Daoy (cell line): ENCODE measurements around the gene MAP4K3. TPM values are rescaled to one million over a fixed set of nuclear protein-coding genes. Genes with fewer than 3 reads are reported as not detected.

Experiments used
- DNase-seq: peaks from one replicate; pipeline ENCODE4 v3.0.0-alpha.2; 2015; ENCODE audit warnings: low read depth
- total RNA-seq: library from RNA; depleted of rRNA; stranded (reverse); fragments of >200 nt; shearing (Covaris generic); gene quantifications from 2 replicates; pipeline ENCODE4 v1.2.3, GENCODE V29; 2014

The MAP4K3 gene
- total RNA-seq, 1 experiment from 2014 or later, result 42.5 TPM

GRCh38 chr2:39445934-39446333, 8.8 kb upstream of the MAP4K3 start:
- DNase-seq, result no peak

DNA sequence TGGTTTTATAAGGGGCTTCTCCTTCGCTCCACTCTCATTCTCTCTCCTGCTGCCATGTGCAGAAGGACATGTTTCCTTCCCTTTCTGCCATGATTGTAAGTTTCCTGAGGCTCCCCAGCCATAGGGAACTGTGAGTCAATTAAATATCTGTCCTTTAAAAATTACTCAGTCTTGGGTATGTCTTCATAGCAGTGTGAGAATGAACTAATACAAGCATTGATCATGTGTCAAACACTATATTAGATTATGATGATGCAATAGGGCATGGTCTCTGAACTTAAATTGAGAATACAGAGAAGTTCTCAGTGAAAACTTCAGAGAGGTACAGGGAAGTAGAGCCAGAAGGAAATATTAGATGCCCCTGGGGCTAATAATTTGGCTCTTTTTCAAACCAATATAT, 5.9 kb upstream of the MAP4K3 start:
- DNase-seq, result no peak

GRCh38 chr2:39437522-39438296, 624 bp upstream of the MAP4K3 start:
- peak; percentile 25 for DNase-seq

- peak; percentile 24 for DNase-seq
These were observed 1.1 kb downstream of the MAP4K3 start for GRCh38 chr2:39435741-39436591.

GRCh38 chr2:39435234-39435633, 1.9 kb downstream of the MAP4K3 start:
- DNase-seq, result no peak

DNA sequence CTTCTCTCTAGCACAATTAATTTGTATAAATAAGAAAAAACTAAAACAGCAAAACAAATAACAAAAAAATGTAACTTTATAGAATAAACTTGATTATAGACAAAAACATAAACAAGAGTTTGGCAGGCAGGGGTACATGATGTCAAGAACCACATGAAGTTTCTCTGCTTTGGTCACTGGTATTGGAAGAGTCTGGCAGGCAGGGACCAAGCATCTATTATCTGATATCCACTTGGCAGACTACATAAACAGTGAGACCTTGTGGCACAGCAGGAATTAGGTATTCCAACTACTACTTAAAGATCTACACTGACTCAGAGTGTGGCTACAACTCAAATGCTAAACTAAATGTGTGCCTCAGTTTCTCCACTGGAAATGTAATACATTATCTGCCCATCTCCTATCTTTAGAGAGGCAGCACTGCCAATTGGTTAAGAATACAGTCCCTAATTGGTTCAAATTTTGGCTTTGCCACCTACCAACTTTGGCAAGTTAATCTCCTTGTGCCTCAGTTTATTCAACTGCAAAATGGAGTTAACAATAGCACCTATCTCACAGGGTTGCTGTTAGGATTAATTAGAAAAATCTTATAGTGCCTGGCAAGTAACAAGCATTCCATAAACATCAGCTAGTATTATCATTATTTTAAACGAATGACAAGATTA, 2.7 kb downstream of the MAP4K3 start:
- DNase-seq, result no peak

DNA sequence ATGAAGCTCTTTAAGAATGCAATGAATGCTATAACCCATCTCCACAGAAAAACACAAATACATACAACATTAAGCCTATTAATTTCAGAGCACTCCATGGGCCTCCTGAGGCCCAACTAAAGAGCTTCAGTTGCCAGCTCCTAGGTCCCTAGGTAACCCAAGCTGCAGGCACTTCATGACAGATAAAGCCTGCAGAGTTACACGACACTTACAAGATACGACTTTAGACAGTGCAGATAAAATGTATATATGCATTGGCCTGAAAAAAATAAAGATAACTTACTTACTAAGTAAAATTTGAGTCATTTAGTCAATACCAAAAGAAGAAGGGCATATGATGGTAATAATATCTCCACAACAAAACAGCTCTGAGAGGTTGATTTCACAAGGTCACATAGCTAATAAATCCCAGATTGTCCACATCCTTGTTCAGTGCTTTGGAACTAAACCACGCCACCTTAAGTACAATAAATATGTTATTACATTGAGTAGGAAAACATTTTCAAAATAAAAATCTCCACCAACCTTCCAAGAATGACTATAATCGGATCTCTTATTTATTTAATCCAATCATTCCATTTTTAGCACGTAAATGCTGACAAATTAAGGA, 3.4 kb downstream of the MAP4K3 start:
- DNase-seq, result no peak

- no peak for DNase-seq
These were observed 4.4 kb downstream of the MAP4K3 start for GRCh38 chr2:39432701-39433100.

DNA sequence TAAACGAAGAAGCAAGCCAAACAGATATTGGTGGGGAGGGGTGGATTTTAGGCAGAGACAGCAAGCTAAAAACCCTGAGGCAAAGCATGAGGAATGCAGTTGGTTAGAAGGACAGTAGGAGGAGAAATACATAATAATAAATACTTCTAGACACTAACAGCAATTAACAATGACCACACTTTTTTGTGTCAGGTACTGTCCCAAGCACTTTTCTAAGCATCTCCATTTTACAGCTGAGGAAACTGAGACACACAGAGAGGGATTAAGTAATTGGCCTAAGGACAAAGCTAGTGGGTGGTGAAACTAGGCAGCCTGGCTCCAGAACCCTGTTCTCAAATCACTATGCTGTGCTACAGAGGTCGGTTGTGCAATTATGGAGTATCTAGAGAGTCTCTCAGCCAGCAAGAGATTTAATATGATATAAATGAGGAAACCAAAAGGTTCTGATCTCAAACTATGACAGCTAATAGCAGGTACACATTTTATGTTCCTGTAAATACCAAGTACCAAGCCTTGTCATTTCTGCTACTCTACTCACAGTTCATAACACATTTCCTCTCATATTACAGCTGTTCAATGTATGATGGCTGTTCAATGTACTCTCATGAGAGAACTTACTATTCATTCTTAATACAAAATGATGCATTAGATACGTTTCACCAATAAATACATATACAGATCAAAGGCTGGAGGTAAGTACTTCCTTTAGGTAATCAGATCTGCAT, 5.3 kb downstream of the MAP4K3 start:
- DNase-seq, result no peak

GRCh38 chr2:39429746-39430145, 7.3 kb downstream of the MAP4K3 start:
- no peak for DNase-seq

DNA sequence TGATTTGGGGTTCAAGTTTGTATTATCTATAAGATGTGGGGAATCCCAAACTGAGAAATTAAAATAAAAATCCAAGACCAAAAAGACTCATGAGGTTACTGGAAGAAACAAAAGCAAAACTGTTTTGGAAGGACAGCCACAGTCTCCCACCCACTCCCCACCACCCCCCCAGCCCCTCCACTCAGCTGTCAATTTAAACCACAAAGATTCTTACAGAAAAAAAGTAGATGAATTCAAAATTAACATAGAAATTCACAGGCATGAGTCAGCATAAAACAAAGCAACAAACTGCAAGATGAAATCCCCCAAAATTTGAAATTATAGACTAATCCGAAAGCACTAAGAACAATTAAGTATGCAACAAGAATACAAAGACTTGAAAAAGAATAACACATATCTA, 12.1 kb downstream of the MAP4K3 start:
- no peak for DNase-seq

DNA sequence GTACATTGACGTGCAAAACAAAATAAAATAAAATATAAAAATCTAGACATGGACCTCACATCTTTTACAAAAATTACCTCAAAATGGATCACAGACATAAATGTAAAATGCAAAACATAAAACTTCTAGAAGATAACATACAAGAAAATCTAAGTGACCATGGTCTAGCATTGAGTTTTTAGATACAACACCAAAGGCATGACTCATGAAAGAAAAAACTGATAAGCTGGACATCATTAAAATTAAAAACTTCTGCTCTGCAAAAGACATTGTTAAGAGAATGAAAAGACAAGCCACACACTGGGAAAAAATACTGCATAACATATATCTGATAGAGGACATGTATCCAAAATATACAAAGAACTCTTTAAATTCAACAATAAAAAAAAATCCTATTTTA, 14.4 kb downstream of the MAP4K3 start:
- DNase-seq, result no peak

DNA sequence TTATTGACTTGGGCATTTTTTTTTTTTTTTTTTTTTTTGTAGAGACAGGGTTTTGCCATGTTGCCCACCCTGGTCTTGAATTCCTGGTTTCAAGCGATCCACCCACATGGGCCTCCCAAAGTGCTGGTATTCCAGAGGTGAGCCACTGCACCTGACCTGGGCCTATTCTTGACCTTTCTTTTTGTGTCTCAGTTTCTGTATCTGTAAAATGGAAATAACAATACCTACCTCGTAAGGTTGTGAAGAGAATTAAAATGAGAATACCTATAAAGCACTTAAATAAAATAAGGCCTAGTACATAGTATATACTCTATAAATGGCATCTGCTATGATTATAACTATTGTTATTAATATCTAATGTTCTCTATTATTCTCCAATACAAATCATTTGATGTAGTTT, 15.7 kb downstream of the MAP4K3 start:
- no peak for DNase-seq

GRCh38 chr2:39419282-39420223, 17.5 kb downstream of the MAP4K3 start:
- no peak for DNase-seq

DNA sequence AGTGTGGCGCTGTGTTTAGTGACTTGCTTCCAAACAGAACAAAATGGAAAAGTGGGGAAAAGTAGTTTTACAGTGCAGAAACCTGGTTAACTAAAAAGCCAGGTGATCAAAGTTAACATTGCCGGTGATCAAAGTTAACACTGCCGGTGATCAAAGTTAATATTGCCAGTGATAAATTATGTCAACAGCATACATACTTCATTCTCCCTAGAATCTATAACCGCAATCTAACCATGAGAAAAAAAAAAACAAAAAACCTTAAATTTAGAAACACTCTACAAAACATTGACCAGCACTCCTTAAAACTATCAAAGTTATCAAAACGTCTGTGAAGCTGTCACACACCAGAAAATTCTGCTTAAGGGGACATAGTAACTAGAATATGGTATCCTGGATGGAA, 18.6 kb downstream of the MAP4K3 start:
- no peak for DNase-seq

GRCh38 chr2:39416140-39416539, 20.9 kb downstream of the MAP4K3 start:
- no peak for DNase-seq

GRCh38 chr2:39413063-39413737, 23.9 kb downstream of the MAP4K3 start:
- no peak for DNase-seq

DNA sequence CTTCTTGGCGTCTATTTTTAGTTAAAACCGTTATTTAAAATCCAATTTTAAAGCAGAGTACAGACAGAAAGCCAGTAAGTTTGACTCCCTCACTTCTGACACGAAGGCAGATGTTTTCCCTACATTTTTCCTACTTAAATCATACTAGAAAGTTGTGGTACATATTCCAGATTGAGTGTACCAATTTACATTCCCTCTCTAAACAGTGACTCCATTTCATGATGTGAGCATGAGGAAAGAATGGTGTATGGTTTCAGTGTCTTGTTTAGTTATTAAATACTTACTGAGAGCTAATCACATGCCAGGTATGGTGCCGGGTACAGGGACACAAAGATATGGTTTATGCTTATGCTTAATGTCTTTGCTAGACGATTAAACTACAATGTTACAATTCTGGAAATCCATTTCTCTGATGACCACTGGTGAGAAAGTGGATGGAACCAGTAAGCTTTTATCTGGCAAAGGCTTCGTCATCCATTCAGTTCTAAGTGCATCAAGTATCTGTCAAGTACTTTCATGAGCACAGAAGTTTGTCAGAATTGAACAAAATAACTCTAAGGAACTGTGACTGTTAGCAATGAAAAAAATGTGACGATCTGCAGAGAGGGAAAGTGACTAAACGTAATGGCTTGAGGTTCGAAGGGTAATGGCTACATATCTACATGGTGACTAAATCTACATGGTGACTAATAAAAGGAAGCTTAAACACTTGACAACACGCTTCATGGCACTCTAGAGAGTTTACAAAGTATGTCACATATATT, 25.7 kb downstream of the MAP4K3 start:
- peak; percentile 87 for DNase-seq
